Lower leg skin (tissue), 3 donors: ENCODE results near the gene NSG1.

ENCODE experiments used
- POLR2A ChIP-seq, 2 donors: fragments of 450-650 bp; IDR thresholded peaks; one replicate each; pipeline ENCODE4 v1.6.1; 2016 to 2017; ENCODE audit warnings: antibody characterized with exemption in 2 of 2, mild to moderate bottlenecking in 1 of 2, moderate library complexity in 1 of 2
- TF ChIP-seq, protein P1 (sequence below), 3 donors: fragments of 450-650 bp; IDR thresholded peaks; one replicate each; pipeline ENCODE4 v1.5.1; 2016; ENCODE audit warnings: antibody characterized with exemption in 3 of 3, mild to moderate bottlenecking in 3 of 3, moderate library complexity in 2 of 3

DNA sequence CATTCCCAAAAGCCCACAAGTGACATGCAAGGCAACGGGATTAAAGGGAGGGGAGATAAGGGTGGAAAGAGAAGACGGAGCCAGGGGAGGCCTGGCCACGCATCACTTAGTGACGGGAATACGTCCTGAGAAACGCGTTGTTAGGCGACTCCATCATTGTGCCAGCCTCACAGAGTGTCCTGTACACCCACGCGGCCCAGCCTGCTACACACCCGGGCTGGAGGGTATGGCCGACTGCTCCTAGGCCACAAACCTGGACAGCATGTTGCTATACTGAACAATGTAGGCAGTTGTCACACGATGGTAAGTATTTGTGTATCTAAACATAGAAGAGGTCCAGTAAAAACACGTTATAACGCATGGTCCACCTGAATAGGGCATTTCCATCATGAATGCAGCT is 23.4 kb downstream of the NSG1 start:
- TF ChIP-seq POLR2A (IDR thresholded peaks at IDR 0.05), result no peak
- TF ChIP-seq, protein P1, sequence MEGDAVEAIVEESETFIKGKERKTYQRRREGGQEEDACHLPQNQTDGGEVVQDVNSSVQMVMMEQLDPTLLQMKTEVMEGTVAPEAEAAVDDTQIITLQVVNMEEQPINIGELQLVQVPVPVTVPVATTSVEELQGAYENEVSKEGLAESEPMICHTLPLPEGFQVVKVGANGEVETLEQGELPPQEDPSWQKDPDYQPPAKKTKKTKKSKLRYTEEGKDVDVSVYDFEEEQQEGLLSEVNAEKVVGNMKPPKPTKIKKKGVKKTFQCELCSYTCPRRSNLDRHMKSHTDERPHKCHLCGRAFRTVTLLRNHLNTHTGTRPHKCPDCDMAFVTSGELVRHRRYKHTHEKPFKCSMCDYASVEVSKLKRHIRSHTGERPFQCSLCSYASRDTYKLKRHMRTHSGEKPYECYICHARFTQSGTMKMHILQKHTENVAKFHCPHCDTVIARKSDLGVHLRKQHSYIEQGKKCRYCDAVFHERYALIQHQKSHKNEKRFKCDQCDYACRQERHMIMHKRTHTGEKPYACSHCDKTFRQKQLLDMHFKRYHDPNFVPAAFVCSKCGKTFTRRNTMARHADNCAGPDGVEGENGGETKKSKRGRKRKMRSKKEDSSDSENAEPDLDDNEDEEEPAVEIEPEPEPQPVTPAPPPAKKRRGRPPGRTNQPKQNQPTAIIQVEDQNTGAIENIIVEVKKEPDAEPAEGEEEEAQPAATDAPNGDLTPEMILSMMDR (IDR thresholded peaks at IDR 0.05), result no peak
